NCI-H2227 (cell line): ENCODE data around the gene BCAS3.
"Not testable (repeated sequence)": the region's sequence is repeated elsewhere in the genome, so short reads cannot be mapped to it uniquely, and the experiment has no call there.

Source experiments
- DNase-seq: peaks from one replicate; lab custom pipeline; 2025; ENCODE audit not compliant: unreplicated experiment; lab: John Stamatoyannopoulos, UW

BCAS3 gene

DNA sequence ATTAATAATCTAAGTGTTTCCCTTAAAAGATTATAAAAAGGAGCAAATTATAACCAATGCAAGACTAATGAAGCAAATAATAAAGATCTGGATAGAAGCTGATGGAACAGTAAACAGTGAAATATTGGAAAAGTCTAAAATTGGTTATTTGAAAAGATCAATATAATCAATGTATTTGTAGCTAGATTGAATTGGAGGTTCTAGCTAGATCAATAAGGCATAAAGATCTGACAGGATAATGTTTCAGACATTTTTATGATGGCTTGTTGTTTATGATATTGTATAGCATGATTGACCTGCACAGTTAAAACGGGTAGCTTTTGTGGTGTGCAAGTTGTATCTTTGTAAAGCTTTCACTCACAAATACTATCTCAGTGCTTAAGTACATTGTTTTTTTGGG is 245.3 kb downstream of the BCAS3 start:
- DNase-seq = no peak

DNA sequence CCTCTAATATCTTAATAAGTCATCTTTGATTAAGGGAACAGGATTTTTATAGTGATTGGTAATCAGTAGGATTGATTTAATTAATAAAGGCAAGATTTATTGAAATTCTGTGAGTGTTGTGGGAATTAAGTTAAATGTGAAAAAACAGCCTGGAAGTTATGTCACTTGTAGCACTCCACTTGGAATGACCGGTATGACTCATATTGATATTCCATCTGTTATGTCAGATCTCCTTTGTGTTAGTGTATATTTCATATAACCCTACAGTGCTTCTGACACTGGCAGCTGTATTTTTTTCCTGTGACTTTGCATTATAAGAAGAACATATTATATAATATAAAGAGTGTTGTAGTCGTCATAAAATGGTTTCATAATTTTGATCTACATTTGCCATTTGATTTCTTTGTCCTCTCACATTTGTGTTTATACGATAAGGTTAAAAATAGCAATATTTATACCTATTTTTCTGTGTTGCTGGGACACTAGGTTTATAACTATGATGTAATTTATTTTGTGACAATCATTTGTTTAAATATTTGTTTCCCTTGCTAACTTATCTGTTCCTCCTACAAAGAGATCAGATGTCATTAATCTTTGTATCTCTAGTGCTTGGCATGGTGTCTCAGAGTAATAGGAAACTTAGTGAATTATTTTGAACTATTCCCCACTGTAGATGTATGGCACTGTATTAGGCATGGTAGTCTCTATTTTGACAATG is 249.0 kb downstream of the BCAS3 start:
- no peak for DNase-seq

DNA sequence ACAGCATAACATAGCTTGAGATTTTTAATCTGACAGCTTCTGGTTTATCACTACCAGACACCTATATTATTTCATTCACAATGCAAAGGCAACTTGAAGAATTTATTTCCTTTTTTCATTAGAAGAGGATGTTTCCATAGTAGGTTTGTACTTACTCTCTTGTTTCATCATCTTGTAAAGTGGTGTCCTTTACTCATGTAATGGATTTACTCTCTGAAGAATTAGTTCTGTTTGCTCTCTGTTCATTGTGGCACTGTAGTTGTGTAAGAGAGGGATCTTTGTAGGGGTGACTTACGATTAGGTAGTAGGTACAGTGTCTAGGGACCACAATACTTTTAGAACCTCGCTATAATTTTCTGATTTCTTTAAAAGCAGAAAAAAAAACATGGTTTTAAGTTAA is 256.1 kb downstream of the BCAS3 start:
- no peak for DNase-seq

DNA sequence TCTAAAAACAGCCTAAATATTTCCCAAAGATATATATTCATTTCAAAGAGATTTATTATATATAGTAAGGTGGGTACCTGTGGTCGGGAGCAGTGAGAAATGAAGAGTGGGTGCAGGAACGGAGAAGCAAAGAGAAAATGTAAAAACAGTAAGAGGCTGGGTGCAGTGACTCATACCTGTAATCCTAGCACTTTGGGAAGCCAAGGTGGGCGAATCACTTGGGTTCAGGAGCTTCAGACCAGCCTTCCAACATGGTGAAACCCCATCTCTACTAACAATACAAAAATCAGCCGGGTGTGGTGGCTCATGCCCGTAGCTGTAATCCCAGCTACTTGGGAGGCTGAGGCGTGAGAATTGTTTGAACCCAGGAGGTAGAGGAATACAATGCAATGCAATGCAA is 257.1 kb downstream of the BCAS3 start:
- no peak for DNase-seq

DNA sequence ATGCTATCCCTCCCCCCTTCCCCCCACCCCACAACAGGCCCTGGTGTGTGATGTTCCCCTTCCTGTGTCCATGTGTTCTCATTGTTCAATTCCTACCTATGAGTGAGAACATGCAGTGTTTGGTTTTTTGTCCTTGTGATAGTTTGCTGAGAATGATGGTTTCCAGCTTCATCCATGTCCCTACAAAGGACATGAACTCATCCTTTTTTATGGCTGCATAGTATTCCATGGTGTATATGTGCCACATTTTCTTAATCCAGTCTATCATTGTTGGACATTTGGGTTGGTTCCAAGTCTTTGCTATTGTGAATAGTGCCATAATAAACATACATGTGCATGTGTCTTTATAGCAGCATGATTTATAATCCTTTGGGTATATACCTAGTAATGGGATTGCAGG is 258.3 kb downstream of the BCAS3 start:
- DNase-seq = not testable (repeated sequence)

DNA sequence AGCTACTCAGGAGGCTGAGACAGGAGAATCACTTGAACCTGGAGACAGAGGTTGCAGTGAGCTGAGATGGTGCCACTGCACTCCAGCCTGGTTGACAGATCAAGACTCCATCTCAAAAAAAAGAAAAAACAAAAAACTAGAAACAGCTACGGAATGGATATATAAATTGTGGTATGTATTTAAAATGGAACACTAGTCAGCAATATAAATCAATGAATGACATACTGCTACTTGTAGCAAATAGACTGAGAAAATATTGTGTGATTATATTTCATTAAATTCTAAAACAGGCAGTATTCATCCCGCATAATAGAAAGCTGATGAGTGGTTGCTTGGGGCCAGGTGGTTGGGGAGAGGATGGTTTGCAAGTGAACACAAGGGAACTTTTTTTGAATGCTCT is 261.7 kb downstream of the BCAS3 start:
- no peak for DNase-seq

DNA sequence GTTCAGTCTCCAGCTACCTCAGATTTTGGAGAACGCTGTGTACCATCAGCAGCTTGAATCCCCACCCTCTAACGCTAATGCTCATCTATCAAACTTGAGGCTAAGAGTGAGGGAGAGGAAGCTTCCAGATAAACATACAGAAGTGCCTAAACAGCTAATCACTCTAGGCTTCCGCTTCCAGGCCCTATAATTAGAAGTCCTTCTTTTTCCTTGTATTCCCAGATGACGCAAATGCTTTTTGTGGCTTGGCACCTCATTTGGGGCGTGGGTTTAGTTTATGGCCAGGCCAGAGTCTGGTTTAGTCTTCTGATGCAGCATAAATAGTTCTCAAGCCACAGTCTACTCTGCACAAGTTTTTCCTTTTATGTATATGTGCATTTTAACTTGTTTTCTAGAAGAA is 263.4 kb downstream of the BCAS3 start:
- DNase-seq = peak; percentile 32

DNA sequence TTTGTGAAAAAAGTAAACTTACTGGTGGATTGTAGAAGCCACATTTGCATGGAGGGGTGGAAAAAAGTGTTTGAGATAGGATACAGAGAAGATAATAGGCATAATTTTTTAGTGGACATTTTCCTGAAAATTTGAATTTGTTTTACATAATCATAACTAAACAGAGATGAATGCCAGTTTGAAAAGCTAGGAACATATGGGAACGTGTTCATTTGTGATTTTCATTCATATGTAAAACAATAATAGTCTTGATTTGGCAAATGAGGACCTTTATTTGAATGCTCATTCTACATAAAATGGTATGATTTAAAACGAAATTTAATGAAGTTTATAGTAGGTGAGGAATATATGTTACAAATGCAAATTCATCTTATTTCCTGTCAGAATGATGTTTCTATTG is 263.9 kb downstream of the BCAS3 start:
- DNase-seq = no peak

DNA sequence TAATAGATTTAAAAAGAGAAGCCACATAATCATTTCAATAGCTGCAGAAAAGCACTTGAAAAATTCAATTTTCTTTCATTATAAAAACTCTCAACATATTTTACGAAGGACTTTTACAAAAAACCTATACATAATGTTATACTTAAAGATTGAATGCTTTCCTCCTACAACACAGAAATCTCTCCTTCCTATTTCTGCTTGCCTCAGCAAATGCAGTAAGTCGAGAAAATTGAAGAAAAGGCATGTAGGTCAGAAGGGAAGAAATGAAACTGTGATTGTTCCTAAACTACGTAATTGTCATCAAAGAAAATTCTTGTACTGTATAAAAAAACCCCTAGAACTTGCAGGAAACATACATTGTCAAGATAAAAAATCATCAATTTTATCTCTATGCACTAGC is 267.1 kb downstream of the BCAS3 start:
- DNase-seq = no peak

DNA sequence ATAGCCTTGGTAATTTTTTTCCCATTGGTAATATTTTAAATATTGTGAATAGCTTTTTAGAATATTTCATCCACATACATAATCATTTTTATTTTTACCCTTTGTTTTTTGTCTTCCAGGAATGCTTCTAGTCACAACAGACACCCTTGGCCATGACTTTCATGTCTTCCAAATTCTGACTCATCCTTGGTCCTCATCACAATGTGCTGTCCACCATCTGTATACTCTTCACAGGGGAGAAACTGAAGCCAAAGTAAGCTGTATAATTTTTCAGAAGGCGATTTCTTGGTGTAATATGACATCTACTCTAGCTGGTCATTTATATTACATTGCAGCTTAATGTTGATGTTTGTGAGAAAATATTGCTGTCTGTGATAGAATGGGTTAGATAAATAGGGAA is 269.4 kb downstream of the BCAS3 start:
- no peak for DNase-seq

DNA sequence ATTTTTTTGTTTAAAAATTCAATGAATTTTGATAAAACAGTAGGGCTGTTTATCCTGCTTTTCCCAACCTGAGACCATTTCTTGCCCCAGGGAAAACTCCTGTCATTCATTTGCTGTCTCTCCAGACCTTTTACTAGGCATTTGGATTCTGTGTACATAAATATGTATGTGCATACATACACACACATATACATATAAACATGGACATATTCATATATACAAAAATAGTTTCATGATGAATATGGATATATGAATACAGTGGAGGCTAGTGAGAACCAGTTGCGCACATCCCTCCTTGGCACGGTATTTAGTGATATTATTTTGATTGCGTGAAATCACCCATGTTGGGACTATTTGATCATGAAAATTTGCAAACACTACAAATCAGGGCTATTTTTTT is 269.9 kb downstream of the BCAS3 start:
- no peak for DNase-seq

DNA sequence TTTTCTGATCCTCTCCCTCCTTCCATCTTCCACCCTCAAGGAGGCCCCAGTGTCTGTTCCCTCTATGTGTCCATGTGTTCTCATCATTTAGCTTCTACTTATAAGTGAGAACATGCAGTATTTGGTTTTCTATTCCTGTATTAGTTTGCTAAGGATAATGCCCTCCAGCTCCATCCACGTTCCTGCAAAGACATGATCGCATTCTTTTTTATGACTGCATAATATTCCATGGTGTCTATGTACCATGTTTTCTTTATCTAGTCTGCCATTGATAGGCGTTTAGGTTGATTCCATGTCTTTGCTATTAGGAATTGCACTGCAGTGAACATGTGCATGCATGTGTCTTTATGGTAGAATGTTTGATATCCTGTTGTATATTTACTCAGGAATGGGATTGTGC is 275.1 kb downstream of the BCAS3 start:
- DNase-seq = no peak

DNA sequence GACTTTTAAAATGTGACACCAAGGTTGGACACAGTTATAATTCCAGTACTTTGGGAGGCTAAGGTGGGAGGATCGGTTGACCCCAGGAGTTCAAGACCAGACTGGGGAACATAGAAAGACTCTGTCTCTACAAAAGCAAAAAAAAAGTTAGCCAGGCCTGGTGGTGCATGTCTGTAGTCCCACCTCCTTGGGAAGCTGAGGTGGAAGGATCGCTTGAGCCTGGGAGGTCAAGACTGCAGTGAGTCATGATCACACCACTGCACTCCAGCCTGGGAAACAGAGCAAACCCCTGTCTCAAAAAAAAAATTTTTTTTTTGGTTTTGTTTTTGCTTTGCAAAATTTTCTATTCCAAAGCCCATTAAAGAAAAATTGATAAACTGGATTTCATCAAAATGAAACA is 281.4 kb downstream of the BCAS3 start:
- no peak for DNase-seq

DNA sequence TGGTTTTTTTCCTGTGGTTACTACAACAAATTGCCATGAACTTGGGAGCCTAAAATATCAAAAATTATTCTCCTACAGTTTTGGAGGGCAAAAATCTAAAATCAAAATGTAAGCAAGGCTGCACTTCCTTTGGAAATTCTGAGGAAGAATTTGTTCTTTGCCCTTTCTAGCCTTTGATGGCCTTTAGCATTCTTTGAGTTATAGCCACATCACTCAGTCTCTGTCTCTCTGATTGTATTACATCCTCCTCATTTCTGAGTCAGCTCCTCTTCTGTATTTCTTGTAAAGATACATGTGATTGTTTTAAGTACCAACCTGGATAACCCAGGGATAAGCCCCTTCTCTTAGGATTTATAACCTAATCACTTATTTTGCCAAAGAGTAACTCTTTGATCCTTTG is 282.0 kb downstream of the BCAS3 start:
- no peak for DNase-seq

DNA sequence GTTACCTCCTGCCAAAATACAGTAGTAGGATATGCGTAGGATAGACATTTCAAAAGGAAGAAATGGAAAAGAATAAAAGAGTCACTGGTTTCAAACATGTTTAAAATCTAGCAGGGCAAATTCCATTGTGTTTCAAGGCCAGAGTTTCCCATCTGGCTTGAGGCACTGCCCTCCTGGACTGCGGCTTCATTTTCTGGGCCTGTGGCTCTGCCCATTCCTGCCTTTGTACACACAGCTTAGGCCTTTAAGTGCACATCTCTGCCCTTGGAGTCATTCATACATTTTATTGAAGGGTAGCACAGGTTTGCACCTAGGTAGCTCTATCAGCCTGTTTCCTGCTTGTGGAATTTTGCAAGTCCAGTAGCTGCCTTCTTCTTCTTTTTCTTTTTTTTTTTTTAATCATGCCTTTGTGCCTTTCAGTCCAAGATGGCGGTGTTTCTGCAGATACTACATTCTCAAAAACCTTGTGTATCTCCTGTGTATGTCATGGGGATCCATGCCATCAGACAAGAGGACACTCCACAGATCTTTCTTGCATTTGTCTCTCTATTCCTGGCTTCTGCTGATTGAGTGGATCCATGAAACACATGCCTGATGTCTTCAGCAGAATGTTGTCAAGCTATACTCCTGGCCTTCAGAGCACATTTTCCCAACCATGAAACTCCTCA is 282.9 kb downstream of the BCAS3 start:
- DNase-seq = no peak

DNA sequence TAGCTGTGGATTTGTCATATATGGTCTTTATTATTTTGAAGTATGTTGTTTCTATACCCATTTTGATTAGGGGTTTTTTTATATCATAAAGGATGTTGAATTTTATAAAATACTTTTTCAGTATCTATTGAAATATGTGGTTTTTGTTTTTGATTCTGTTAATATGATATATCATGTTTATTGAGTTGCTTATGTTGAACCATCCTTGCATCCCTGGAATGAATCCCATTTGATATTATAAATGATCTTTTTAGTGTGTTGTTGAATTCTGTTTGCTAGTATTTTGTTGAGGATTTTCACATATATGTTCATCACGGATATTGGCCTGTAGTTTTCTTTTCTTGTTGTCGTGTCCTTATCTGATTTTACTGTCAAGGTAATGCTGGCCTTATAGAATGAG is 286.5 kb downstream of the BCAS3 start:
- DNase-seq = no peak

DNA sequence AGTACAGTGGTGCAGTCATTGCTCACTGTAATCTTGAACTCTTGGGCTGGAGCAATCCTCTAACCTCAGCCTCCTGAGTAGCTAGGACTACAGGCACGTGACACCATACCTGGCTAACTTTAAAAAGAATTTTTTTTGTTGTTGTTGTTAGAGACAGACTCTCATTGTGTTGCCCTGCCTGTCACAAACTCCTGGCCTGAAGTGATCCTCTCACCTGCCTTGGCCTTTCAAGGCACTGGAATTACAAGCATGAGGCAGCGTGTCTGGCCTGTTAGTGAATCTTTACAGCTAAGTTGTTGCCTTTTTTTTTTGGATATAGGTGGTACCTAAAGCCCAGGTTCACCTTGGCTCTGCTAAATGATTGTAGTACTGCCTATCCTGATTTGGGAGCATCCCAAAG is 290.6 kb downstream of the BCAS3 start:
- DNase-seq = no peak

DNA sequence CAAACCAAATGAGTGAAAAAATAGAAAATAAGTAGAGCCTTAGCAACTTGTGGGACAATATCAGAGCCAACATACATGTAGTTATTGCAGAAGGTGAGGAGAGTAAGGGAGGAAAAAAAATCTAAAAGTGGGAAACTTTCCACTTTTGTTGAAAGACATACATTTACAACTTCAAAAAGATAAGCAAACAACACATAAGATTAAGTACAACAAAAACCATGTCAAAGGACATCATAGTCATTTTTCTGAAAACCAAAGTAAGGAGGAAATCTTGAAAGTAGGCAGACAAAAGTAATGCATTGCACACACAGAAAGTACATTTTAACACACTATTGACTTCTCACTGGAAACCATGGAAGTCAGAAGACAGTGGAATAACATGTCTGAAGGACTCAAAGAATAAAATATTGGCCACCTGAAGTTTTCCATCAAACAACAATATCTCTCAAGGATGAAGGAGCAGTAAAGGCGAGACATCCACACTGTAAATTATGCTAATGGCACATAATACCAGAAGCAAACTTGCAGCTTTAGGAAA is 291.9 kb downstream of the BCAS3 start:
- no peak for DNase-seq

DNA sequence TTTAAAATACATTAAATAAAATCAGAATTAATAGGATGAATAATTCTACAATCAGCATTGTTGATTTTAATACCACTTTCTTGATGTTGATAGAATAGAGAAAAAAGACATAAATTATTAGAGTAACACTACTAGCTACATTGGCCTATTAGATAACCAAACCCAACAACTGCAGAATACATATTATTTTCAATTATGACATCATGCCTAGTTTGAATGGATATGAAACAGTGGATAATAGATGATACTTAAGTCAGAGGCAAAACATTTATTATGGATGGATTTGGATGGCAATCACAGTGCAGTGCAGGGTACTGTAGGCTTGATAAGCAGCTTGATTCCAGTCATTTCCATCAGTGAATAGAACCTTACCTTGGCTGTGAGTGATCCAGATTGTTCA is 293.1 kb downstream of the BCAS3 start:
- no peak for DNase-seq

DNA sequence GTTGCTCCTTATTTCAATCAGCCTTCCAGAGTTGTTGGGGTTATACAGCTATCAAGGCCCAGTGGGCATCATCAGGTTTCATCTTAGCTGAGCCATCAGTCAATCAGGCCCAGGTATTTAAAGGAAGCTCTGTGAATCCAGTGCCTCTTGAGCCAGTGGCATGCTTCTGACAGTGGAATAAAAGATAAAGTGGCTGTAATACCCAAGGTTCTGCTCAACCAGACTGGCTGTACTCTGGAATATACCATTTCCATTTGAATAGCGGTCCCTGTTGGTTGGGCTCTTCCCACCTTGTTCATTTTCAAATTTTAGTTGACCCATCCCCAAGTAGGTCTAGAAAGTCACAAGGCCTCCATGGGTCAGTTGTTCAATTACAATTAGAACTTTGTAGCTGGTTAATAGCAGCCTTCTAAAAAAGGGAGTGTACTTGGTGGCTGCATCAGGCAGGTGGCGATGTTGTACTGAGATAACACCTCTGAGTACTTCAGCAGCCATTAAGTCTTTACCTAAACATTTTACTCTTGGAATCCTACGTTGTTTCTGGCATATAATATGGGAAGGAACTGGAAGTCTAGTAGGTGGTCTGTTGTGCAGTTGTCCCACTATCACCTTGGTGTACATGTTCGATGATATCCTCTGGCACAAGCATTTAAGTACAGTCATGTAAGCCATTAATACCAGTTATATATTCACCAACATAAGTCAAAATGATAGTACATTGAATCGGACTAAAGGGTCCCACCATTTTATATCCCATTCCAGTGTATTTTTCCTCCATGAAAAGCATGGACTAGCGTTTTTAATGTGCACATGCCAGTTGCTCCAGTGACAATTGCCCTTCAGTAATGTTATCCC is 294.1 kb downstream of the BCAS3 start:
- peak; percentile 58 for DNase-seq

DNA sequence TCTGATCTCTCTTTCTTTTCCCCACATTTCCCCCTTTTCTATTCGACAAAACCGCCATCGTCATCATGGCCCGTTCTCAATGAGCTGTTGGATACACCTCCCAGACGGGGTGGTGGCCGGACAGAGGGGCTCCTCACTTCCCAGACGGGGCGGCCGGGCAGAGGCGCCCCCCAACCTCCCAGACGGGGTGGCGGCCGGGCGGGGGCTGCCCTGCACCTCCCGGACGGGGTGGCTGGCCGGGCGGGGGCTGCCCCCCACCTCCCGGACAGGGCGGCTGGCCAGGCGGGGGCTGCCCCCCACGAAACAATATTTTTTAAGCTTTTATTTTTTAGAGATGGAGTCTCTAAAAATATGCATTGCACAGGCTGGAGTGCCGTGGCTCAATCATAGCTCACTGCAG is 299.2 kb downstream of the BCAS3 start:
- DNase-seq = not testable (repeated sequence)

DNA sequence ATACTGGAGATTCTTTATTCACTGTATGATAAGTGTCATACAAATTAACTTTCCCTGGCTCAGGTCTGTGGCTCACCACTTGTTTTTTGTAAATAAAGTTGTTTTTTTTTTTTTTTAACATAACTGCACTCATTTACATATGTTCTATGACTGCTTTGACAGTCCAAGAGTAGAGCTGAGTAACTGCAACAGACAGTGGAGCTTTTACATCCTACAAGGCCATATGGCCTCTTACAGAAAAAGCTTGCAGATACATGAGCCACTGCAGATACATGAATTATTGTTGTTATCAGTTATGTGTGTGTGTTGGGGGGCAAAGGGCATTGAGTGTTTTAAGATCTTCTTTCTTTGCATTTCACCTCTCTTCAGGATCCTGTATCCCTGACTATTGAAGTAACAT is 311.7 kb downstream of the BCAS3 start:
- no peak for DNase-seq
